H1 (cell line): Measurements from ENCODE around the gene FKBP8. TPM values are rescaled to one million over a fixed set of nuclear protein-coding genes. Genes with fewer than 3 reads are reported as not detected.

Source experiments
- CTCF ChIA-PET: fragments of 300-600 bp; sonication (Branson Sonifier 250); formaldehyde crosslinking; loops from one replicate; lab custom pipeline; 2021; ENCODE audit not compliant: partially characterized antibody; lab: Charles Lee
- POLR2A ChIA-PET: fragments of 300-600 bp; sonication (Branson Sonifier 250); formaldehyde crosslinking; loops from one replicate; lab custom pipeline; 2021; ENCODE audit warnings: inconsistent platforms; ENCODE audit not compliant: partially characterized antibody; lab: Charles Lee
- DNase-seq, 2 experiments: peaks; one replicate each; pipeline versions ENCODE4 v3.0.0 to v3.0.0-alpha.2; 2010 to 2022; ENCODE audit warnings: low spot score in 2 of 2, low read depth in 1 of 2, mixed read lengths in 1 of 2
- FAIRE-seq: peaks from 2 replicates; lab custom pipeline; 2011; peaks lifted over from hg19 to GRCh38; lab: Jason Lieb, UNC
- H2AFZ ChIP-seq: 2 replicates; pipeline ENCODE4 v1.8.1; 2012; ENCODE audit warnings: low read length, inconsistent platforms
- H2AK5ac ChIP-seq: 2 replicates; pipeline ENCODE4 v1.6.1; 2013; ENCODE audit warnings: low read depth, low read length
- H2BK120ac ChIP-seq: replicated peaks from 2 replicates; pipeline ENCODE3; 2013; ENCODE audit warnings: low read depth, low read length, inconsistent platforms
- H2BK12ac ChIP-seq: 2 replicates; pipeline ENCODE4 v1.6.1; 2013; ENCODE audit warnings: low read depth, low read length
- H2BK15ac ChIP-seq: 2 replicates; pipeline ENCODE4 v1.6.1; 2013; ENCODE audit warnings: low read length
- H2BK20ac ChIP-seq: 2 replicates; pipeline ENCODE4 v1.6.1; 2013; ENCODE audit warnings: low read length
- H2BK5ac ChIP-seq: 2 replicates; pipeline ENCODE4 v1.6.1; 2013; ENCODE audit warnings: low read depth, low read length
- H3K14ac ChIP-seq: 2 replicates; pipeline ENCODE4 v1.6.1; 2013; ENCODE audit warnings: inconsistent platforms; ENCODE audit not compliant: insufficient read length
- H3K18ac ChIP-seq: 2 replicates; pipeline ENCODE4 v1.6.1; 2013; ENCODE audit warnings: low read length; ENCODE audit errors: extremely low read depth
- H3K23ac ChIP-seq: 2 replicates; pipeline ENCODE4 v1.6.1; 2013; ENCODE audit warnings: inconsistent platforms; ENCODE audit not compliant: insufficient read length
- H3K23me2 ChIP-seq: 2 replicates; pipeline ENCODE4 v1.6.1; 2013; ENCODE audit warnings: low read depth, low read length
- H3K27ac ChIP-seq: 2 replicates; pipeline ENCODE4 v1.6.1; 2011; ENCODE audit warnings: low read depth, low read length, inconsistent platforms
- H3K27me3 ChIP-seq, 4 experiments: replicated peaks in 1 of 4; 1 replicate in 1 of 4; 2 replicates in 3 of 4; pipeline versions ENCODE4 v1.6.1 to v1.8.1; 2011 to 2013; ENCODE audit warnings: low read length in 3 of 4, mild to moderate bottlenecking in 3 of 4, inconsistent platforms in 2 of 4, mixed read lengths in 2 of 4, moderate library complexity in 1 of 4; ENCODE audit not compliant: control insufficient read depth in 3 of 4, insufficient read depth in 3 of 4; ENCODE audit errors: extremely low read depth in 1 of 4
- H3K36me3 ChIP-seq, 4 experiments: 2 replicates each; pipeline versions ENCODE4 v1.6.1 to v1.8.1; 2011 to 2013; ENCODE audit warnings: mild to moderate bottlenecking in 4 of 4, low read length in 3 of 4, moderate library complexity in 2 of 4, control low read depth in 1 of 4, inconsistent platforms in 1 of 4; ENCODE audit not compliant: insufficient read depth in 4 of 4, control insufficient read depth in 2 of 4
- H3K4ac ChIP-seq: replicated peaks from 2 replicates; pipeline ENCODE3; 2013; ENCODE audit warnings: low read length, low read depth, mixed read lengths, inconsistent platforms; ENCODE audit not compliant: insufficient read length
- H3K4me1 ChIP-seq, 4 experiments: replicated peaks in 1 of 4; 1 replicate in 1 of 4; 2 replicates in 3 of 4; pipeline versions ENCODE4 v1.6.1 to v1.8.1; 2011 to 2013; ENCODE audit warnings: low read length in 3 of 4, inconsistent platforms in 2 of 4, mixed read lengths in 1 of 4; ENCODE audit not compliant: insufficient read depth in 4 of 4, control insufficient read depth in 3 of 4
- H3K4me2 ChIP-seq, 2 experiments: 2 replicates each; pipeline versions ENCODE4 v1.6.1 to v1.8.1; 2011 to 2013; ENCODE audit warnings: low read depth in 2 of 2, low read length in 2 of 2, control low read depth in 1 of 2, inconsistent platforms in 1 of 2, mild to moderate bottlenecking in 1 of 2; ENCODE audit not compliant: insufficient read depth in 1 of 2
- H3K4me3 ChIP-seq, 4 experiments: fragments of 200-600, 300-600 bp in 1 of 4; sonication (generic), shearing (Covaris generic), sonication (Bioruptor Twin) in 1 of 4; 2 replicates each; pipeline versions ENCODE4 v1.5.1 to v1.8.1; 2011 to 2016; ENCODE audit warnings: low read length in 4 of 4, low read depth in 3 of 4, control low read depth in 2 of 4, inconsistent platforms in 2 of 4, mild to moderate bottlenecking in 2 of 4, mixed read lengths in 1 of 4, moderate library complexity in 1 of 4; ENCODE audit not compliant: insufficient read depth in 2 of 4; ENCODE audit errors: extremely low read depth in 1 of 4
- H3K56ac ChIP-seq: replicated peaks from 2 replicates; pipeline ENCODE3; 2013; ENCODE audit warnings: low read depth, mild to moderate bottlenecking, mixed read lengths, low read length, inconsistent platforms; ENCODE audit not compliant: insufficient read length
- H3K79me1 ChIP-seq: 2 replicates; pipeline ENCODE4 v1.6.1; 2013; ENCODE audit warnings: low read depth, low read length, control low read depth
- H3K79me2 ChIP-seq, 2 experiments: 2 replicates each; pipeline versions ENCODE4 v1.6.1 to v1.8.1; 2012 to 2013; ENCODE audit warnings: low read length in 2 of 2, mild to moderate bottlenecking in 2 of 2, inconsistent platforms in 1 of 2; ENCODE audit not compliant: insufficient read depth in 2 of 2, control insufficient read depth in 1 of 2
- H3K9ac ChIP-seq, 4 experiments: replicated peaks in 1 of 4; 1 replicate in 1 of 4; 2 replicates in 3 of 4; pipeline versions ENCODE4 v1.6.1 to v1.8.1; 2011 to 2013; ENCODE audit warnings: low read depth in 3 of 4, low read length in 3 of 4, control low read depth in 2 of 4, mild to moderate bottlenecking in 2 of 4, moderate library complexity in 2 of 4, inconsistent platforms in 1 of 4; ENCODE audit errors: extremely low read depth in 1 of 4
- H3K9me3 ChIP-seq, 2 experiments: 2 replicates each; pipeline versions ENCODE4 v1.6.1 to v1.8.1; 2012 to 2013; ENCODE audit warnings: mild to moderate bottlenecking in 2 of 2, moderate library complexity in 2 of 2, control low read depth in 1 of 2, inconsistent platforms in 1 of 2, low read depth in 1 of 2, low read length in 1 of 2, mixed read lengths in 1 of 2; ENCODE audit not compliant: insufficient read depth in 2 of 2
- H4K20me1 ChIP-seq, 2 experiments: replicated peaks in 1 of 2; 2 replicates each; pipeline versions ENCODE3 to v1.8.1; 2011 to 2013; ENCODE audit warnings: inconsistent platforms in 2 of 2, low read length in 2 of 2, mild to moderate bottlenecking in 1 of 2; ENCODE audit not compliant: insufficient read depth in 2 of 2, control insufficient read depth in 1 of 2
- H4K5ac ChIP-seq: 2 replicates; pipeline ENCODE4 v1.6.1; 2013; ENCODE audit warnings: low read length, low read depth, mixed read lengths, inconsistent platforms; ENCODE audit not compliant: insufficient read length
- H4K8ac ChIP-seq: 2 replicates; pipeline ENCODE4 v1.8.0; 2013; ENCODE audit warnings: mild to moderate bottlenecking, moderate library complexity, low read length, inconsistent platforms; ENCODE audit not compliant: insufficient read depth; ENCODE audit errors: extremely low read depth
- H4K91ac ChIP-seq: replicated peaks from 2 replicates; pipeline ENCODE3; 2013; ENCODE audit warnings: low read length, mixed read lengths, inconsistent platforms; ENCODE audit not compliant: insufficient read length
- BRCA1 ChIP-seq: IDR thresholded peaks from 2 replicates; pipeline ENCODE4 v1.6.1; 2012; ENCODE audit warnings: low read depth, low read length, improper control_type of control experiment
- CEBPB ChIP-seq: IDR thresholded peaks from 2 replicates; pipeline ENCODE4 v1.6.1; 2012; ENCODE audit warnings: low read depth, low read length
- CHD2 ChIP-seq: IDR thresholded peaks from 2 replicates; pipeline ENCODE4 v1.6.1; 2012; ENCODE audit warnings: low read length, improper control_type of control experiment
- EGR1 ChIP-seq: IDR thresholded peaks from 2 replicates; pipeline ENCODE4 v1.6.1; 2011; ENCODE audit warnings: low read depth, low read length, borderline replicate concordance
- EZH2 ChIP-seq: fragments of 200-600 bp; sonication (generic); IDR thresholded peaks from 2 replicates; pipeline ENCODE4 v1.7.1; 2012; ENCODE audit warnings: low read depth, mild to moderate bottlenecking, moderate library complexity, low read length, inconsistent platforms; ENCODE audit not compliant: severe bottlenecking
- FOSL1 ChIP-seq: IDR thresholded peaks from 2 replicates; pipeline ENCODE4 v1.6.1; 2011; ENCODE audit warnings: mild to moderate bottlenecking, low read depth, low read length, moderate library complexity; ENCODE audit not compliant: insufficient read depth
- GTF2F1 ChIP-seq: IDR thresholded peaks from 2 replicates; pipeline ENCODE4 v1.6.1; 2012; ENCODE audit warnings: low read depth, low read length, improper control_type of control experiment, borderline replicate concordance
- HDAC6 ChIP-seq: IDR thresholded peaks from one replicate; pipeline ENCODE4 v1.7.1; 2012; ENCODE audit warnings: low read depth, mild to moderate bottlenecking, inconsistent platforms, low read length, moderate library complexity
- JUN ChIP-seq: IDR thresholded peaks from 2 replicates; pipeline ENCODE4 v1.6.1; 2011; ENCODE audit warnings: low read depth, mild to moderate bottlenecking, improper control_type of control experiment, low read length
- MAFK ChIP-seq: IDR thresholded peaks from 2 replicates; pipeline ENCODE4 v1.6.1; 2012; ENCODE audit warnings: low read depth, mild to moderate bottlenecking, improper control_type of control experiment, low read length
- NRF1 ChIP-seq: IDR thresholded peaks from 2 replicates; pipeline ENCODE4 v1.6.1; 2011; ENCODE audit warnings: mild to moderate bottlenecking, low read depth, low read length, improper control_type of control experiment
- POU5F1 ChIP-seq: IDR thresholded peaks from 2 replicates; pipeline ENCODE4 v1.6.1; 2011; ENCODE audit warnings: low read depth, mild to moderate bottlenecking, low read length, moderate library complexity
- SIRT6 ChIP-seq: IDR thresholded peaks from one replicate; pipeline ENCODE4 v1.7.1; 2012; ENCODE audit warnings: low read length, inconsistent platforms
- SP1 ChIP-seq: IDR thresholded peaks from 2 replicates; pipeline ENCODE4 v1.6.1; 2011; ENCODE audit warnings: low read depth, low read length
- SP2 ChIP-seq: IDR thresholded peaks from 2 replicates; pipeline ENCODE4 v1.6.1; 2012; ENCODE audit warnings: mild to moderate bottlenecking, low read length, inconsistent platforms
- TBP ChIP-seq: IDR thresholded peaks from 2 replicates; pipeline ENCODE4 v1.6.1; 2011; ENCODE audit warnings: low read depth, low read length, improper control_type of control experiment
- TEAD4 ChIP-seq: IDR thresholded peaks from 2 replicates; pipeline ENCODE4 v1.6.1; 2012; ENCODE audit warnings: low read depth, low read length, inconsistent platforms, mixed read lengths
- WGBS, 2 experiments: shearing (Covaris generic) in 1 of 2; methylation state at CpG; one replicate each; pipeline versions ENCODE4 v1.1.6 to v1.1.7; 2013 to 2015; ENCODE audit warnings: low lambda C conversion rate in 2 of 2, mixed read lengths in 2 of 2, inconsistent platforms in 1 of 2, low coverage in 1 of 2, missing lambda C conversion rate in 1 of 2; ENCODE audit not compliant: insufficient replicate concordance in 2 of 2, insufficient coverage in 1 of 2, insufficient read length in 1 of 2; ENCODE audit errors: extremely low coverage in 1 of 2, missing lambda C conversion rate in 1 of 2; 5-methylcytosine and 5-hydroxymethylcytosine counted together
- polyA plus RNA-seq, 7 experiments: library from polyadenylated mRNA; depleted of rRNA in 3 of 7; stranded (reverse) in 5 of 7; unstranded in 2 of 7; fragments of >200 nt in 5 of 7; fragments of 200-250 nt in 2 of 7; gene quantifications; 1 replicate in 5 of 7; 2 replicates in 1 of 7; 4 replicates in 1 of 7; pipeline versions ENCODE4 v1.2.1 to v1.2.3, GENCODE V29; 2011 to 2013; ENCODE audit warnings: missing spikeins in 2 of 7, mixed read lengths in 2 of 7
- total RNA-seq: library from RNA; stranded (reverse); fragmentation: NEBNext Ultra II Directional; extraction: Animal tissue kit (Norgen Biotek cat#: 25700); gene quantifications from 2 replicates; pipeline ENCODE4 v1.2.1, GENCODE V29; 2021

FKBP8 gene
- total and polyA plus RNA-seq, 2 of the 8 experiments (the other 6 are each of a cell fraction or from before 2014, with no cell fraction given) = 264 to 309 TPM

- H3K4me2 ChIP-seq = no peak overlapping the region
- no peak overlapping the region for H2BK15ac ChIP-seq
- H3K56ac ChIP-seq = no peak overlapping the region
- H4K5ac ChIP-seq = no peak overlapping the region
- no peak overlapping the region for H3K14ac ChIP-seq
- no peak overlapping the region for H3K18ac ChIP-seq
- no peak overlapping the region for H2BK12ac ChIP-seq
- ChIA-PET POLR2A (no interaction called here), CTCF (interaction anchor here (0.6 to 32.9 kb wide), 7 partner anchors 5 to 388 kb away, joined by 3 to 458 read pairs (median 6); partner anchors contain the start of gene ELL)
- no peaks in the 10 kb centered on the region for H3K23me2 ChIP-seq
- H4K20me1 ChIP-seq = peaks cover 15 to 34% of the 10 kb centered on the region in 2 experiments
- peaks cover 27% of the 10 kb centered on the region for H3K79me1 ChIP-seq
- no peak overlapping the region for H3K9ac ChIP-seq
- H2BK20ac ChIP-seq = no peak overlapping the region
- peaks cover 0 to 41% of the 10 kb centered on the region in 2 experiments; a peak in 3 of 4 replicates for H3K79me2 ChIP-seq
- no peak overlapping the region for H2BK5ac ChIP-seq
- no peak overlapping the region for H4K8ac ChIP-seq
- no peak overlapping the region for H3K4ac ChIP-seq
- H3K27me3 ChIP-seq = no peaks in the 10 kb centered on the region
- peaks cover 0 to 9% (median 2%) of the 10 kb centered on the region in 4 experiments; a peak in 3 of 7 replicates for H3K4me1 ChIP-seq
- no peak for DNase-seq
- FAIRE-seq = no peak
- no peaks in the 10 kb centered on the region for H3K9me3 ChIP-seq
- 93% methylated on average over 4 of the region's 4 CpGs; no CpG with 5 or more reads in 1 of the 2 experiments for WGBS, 2 experiments
- H2AFZ ChIP-seq = no peak overlapping the region
- no peak overlapping the region for H4K91ac ChIP-seq
- no peak overlapping the region for H3K23ac ChIP-seq
- H3K36me3 ChIP-seq = no peaks in the 10 kb centered on the region
- no peak overlapping the region for H3K4me3 ChIP-seq
- H2AK5ac ChIP-seq = no peak overlapping the region
- no peak overlapping the region for H2BK120ac ChIP-seq
- H3K27ac ChIP-seq = no peak overlapping the region
- TF ChIP-seq HDAC6 (no peak), BRCA1 (no peak), CEBPB (no peak), JUN (no peak), SP2 (no peak), TEAD4 (no peak), TBP (no peak), CHD2 (no peak), EZH2 (no peak), MAFK (no peak), EGR1 (no peak), NRF1 (no peak), POU5F1 (no peak), FOSL1 (no peak), GTF2F1 (no peak), SIRT6 (no peak), SP1 (no peak)
These were observed 46.5 kb downstream of the FKBP8 start for GRCh38 chr19:18496980-18497256.
